DMS53 treated with DMSO at 0.1 percent for 48 hours (cell line): ENCODE data around the gene BGN.

Experiments
- DNase-seq: peaks from one replicate; lab custom pipeline; 2025; ENCODE audit not compliant: unreplicated experiment; lab: John Stamatoyannopoulos, UW

BGN gene

GRCh38 chrX:153502796-153503195 lies 8.0 kb downstream of the BGN start:
- DNase-seq, result no peak

GRCh38 chrX:153504445-153505016 lies 9.8 kb downstream of the BGN start:
- no peak for DNase-seq

- no peak for DNase-seq
Observed at GRCh38 chrX:153505361-153505760, 10.6 kb downstream of the BGN start.

- peak; percentile 19 for DNase-seq
Observed at GRCh38 chrX:153507484-153508178, 12.9 kb downstream of the BGN start.

GRCh38 chrX:153509592-153509991 lies 14.8 kb downstream of the BGN start:
- no peak for DNase-seq

- DNase-seq, result no peak
Observed at GRCh38 chrX:153510383-153510782, 15.6 kb downstream of the BGN start.

GRCh38 chrX:153511784-153512500 lies 17.2 kb downstream of the BGN start:
- no peak for DNase-seq

- DNase-seq, result no peak
Observed at GRCh38 chrX:153512501-153512893, 17.7 kb downstream of the BGN start.

GRCh38 chrX:153513265-153513664 lies 18.5 kb downstream of the BGN start:
- no peak for DNase-seq

GRCh38 chrX:153514259-153514658 lies 19.5 kb downstream of the BGN start:
- DNase-seq, result no peak

GRCh38 chrX:153515435-153515834 lies 20.7 kb downstream of the BGN start:
- no peak for DNase-seq

GRCh38 chrX:153516073-153516472 lies 21.3 kb downstream of the BGN start:
- no peak for DNase-seq

- DNase-seq, result no peak
Observed at GRCh38 chrX:153517423-153517822, 22.6 kb downstream of the BGN start, which contains the start of gene ATP2B3. ATP2B3 (plus strand) TSS chrX:153517642; CDS start chrX:153536248, 18,606 bp downstream.

GRCh38 chrX:153517946-153518834 lies 23.4 kb downstream of the BGN start:
- no peak for DNase-seq

- DNase-seq, result no peak
Observed at GRCh38 chrX:153519569-153520286, 24.9 kb downstream of the BGN start.

- no peak for DNase-seq
Observed at GRCh38 chrX:153520287-153520917, 25.6 kb downstream of the BGN start.

GRCh38 chrX:153521034-153521433 lies 26.3 kb downstream of the BGN start:
- no peak for DNase-seq

- DNase-seq, result no peak
Observed at GRCh38 chrX:153522259-153522658, 27.5 kb downstream of the BGN start.

- DNase-seq, result no peak
Observed at GRCh38 chrX:153523269-153523668, 28.5 kb downstream of the BGN start.

- no peak for DNase-seq
Observed at GRCh38 chrX:153524234-153524633, 29.5 kb downstream of the BGN start.
